Keratinocyte (primary cell): ENCODE measurements around the gene FOXJ2. TPM values are rescaled to one million over a fixed set of nuclear protein-coding genes. Genes with fewer than 3 reads are reported as not detected.

Source experiments
- DNase-seq: peaks from one replicate; pipeline ENCODE4 v3.0.0-alpha.2; 2011; ENCODE audit warnings: low read depth, missing footprints, low spot score
- FAIRE-seq: peaks from 2 replicates; lab custom pipeline; 2011; peaks lifted over from hg19 to GRCh38; lab: Jason Lieb, UNC
- H2AFZ ChIP-seq: 2 replicates; pipeline ENCODE4 v1.6.0; 2012; ENCODE audit warnings: low read length, control low read depth, inconsistent platforms; ENCODE audit not compliant: control insufficient read depth
- H3K27ac ChIP-seq: 2 replicates; pipeline ENCODE4 v1.5.1; 2011; ENCODE audit warnings: low read length; ENCODE audit not compliant: control insufficient read depth, insufficient read depth
- H3K27me3 ChIP-seq: 3 replicates; pipeline ENCODE4 v1.6.0; 2011; ENCODE audit warnings: low read length; ENCODE audit not compliant: control insufficient read depth, insufficient read depth; ENCODE audit errors: extremely low read depth
- H3K36me3 ChIP-seq, 2 experiments: 2 replicates in 1 of 2; 3 replicates in 1 of 2; pipeline ENCODE4 v1.5.1; 2011; ENCODE audit warnings: low read length in 2 of 2, mild to moderate bottlenecking in 1 of 2; ENCODE audit not compliant: control insufficient read depth in 2 of 2, insufficient read depth in 2 of 2; ENCODE audit errors: extremely low read depth in 1 of 2
- H3K4me1 ChIP-seq: 3 replicates; pipeline ENCODE4 v1.5.1; 2011; ENCODE audit warnings: low read length; ENCODE audit not compliant: control insufficient read depth, insufficient read depth; ENCODE audit errors: extremely low read depth
- H3K4me2 ChIP-seq: 3 replicates; pipeline ENCODE4 v1.6.0; 2011; ENCODE audit warnings: low read depth, low read length; ENCODE audit not compliant: control insufficient read depth, insufficient read depth; ENCODE audit errors: extremely low read depth
- H3K4me3 ChIP-seq, 3 experiments: fragments of 200-600 bp in 1 of 3; sonication (generic) in 1 of 3; 2 replicates in 2 of 3; 3 replicates in 1 of 3; pipeline ENCODE4 v1.5.1; 2011 to 2016; ENCODE audit warnings: low read length in 3 of 3, mild to moderate bottlenecking in 3 of 3, control low read depth in 2 of 3, inconsistent platforms in 1 of 3, low read depth in 1 of 3, mixed read lengths in 1 of 3, mixed run types in 1 of 3, moderate library complexity in 1 of 3; ENCODE audit not compliant: control insufficient read depth in 2 of 3, insufficient read depth in 2 of 3; ENCODE audit errors: extremely low read depth in 1 of 3
- H3K79me2 ChIP-seq: 2 replicates; pipeline ENCODE4 v1.6.0; 2012; ENCODE audit warnings: low read length; ENCODE audit not compliant: control insufficient read depth, insufficient read depth
- H3K9ac ChIP-seq: 3 replicates; pipeline ENCODE4 v1.6.0; 2011; ENCODE audit warnings: low read length; ENCODE audit not compliant: control insufficient read depth, insufficient read depth; ENCODE audit errors: extremely low read depth
- H3K9me1 ChIP-seq: 3 replicates; pipeline ENCODE4 v1.6.0; 2011; ENCODE audit warnings: low read length; ENCODE audit not compliant: control insufficient read depth, insufficient read depth; ENCODE audit errors: extremely low read depth
- H3K9me3 ChIP-seq: 2 replicates; pipeline ENCODE4 v1.5.1; 2012; ENCODE audit warnings: low read depth, low read length; ENCODE audit not compliant: control insufficient read depth
- H4K20me1 ChIP-seq: 3 replicates; pipeline ENCODE4 v1.6.0; 2011; ENCODE audit warnings: low read length; ENCODE audit not compliant: control insufficient read depth, insufficient read depth; ENCODE audit errors: extremely low read depth
- CTCF ChIP-seq, 3 experiments: IDR thresholded peaks in 1 of 3; conservative IDR thresholded peaks in 1 of 3; optimal IDR thresholded peaks in 1 of 3; 2 replicates in 2 of 3; 3 replicates in 1 of 3; pipeline versions ENCODE3 to v1.5.1; 2011; ENCODE audit warnings: low read length in 3 of 3, mild to moderate bottlenecking in 3 of 3, moderate library complexity in 2 of 3, control low read depth in 1 of 3, inconsistent platforms in 1 of 3; ENCODE audit not compliant: insufficient read depth in 2 of 3; ENCODE audit errors: extremely low read depth in 1 of 3
- EZH2 ChIP-seq: IDR thresholded peaks from one replicate; pipeline ENCODE4 v1.6.1; 2012; ENCODE audit warnings: inconsistent platforms, mild to moderate bottlenecking, low read length, moderate library complexity
- dilution Hi-C: fragments of 300-500 bp; cut with MboI; formaldehyde crosslinking; loops from one replicate; pipeline ENCODE4 v1.7.0; 2020; ENCODE audit warnings: low sequenced_read_pairs; ENCODE audit not compliant: extremely low pct_ligation_motif_present
- polyA plus RNA-seq, 5 experiments: library from polyadenylated mRNA; depleted of rRNA in 3 of 5; stranded (reverse) in 3 of 5; stranded (forward) in 1 of 5; unstranded in 1 of 5; fragments of >200 nt; gene quantifications; 1 replicate in 1 of 5; 2 replicates in 3 of 5; 3 replicates in 1 of 5; pipeline versions ENCODE4 v1.2.1 to v1.2.3, GENCODE V29; 2011 to 2012; ENCODE audit warnings: missing spikeins in 2 of 5, low read depth in 1 of 5, low replicate concordance in 1 of 5

The FOXJ2 gene
- polyA plus RNA-seq, 1 donor (not counting 4 experiments of a cell fraction or from before 2014, with no cell fraction given), result 4.2 TPM

GRCh38 chr12:8035440-8036010 lies 3.0 kb downstream of the FOXJ2 start:
- H3K79me2 ChIP-seq, result peaks cover 41% of the 10 kb centered on the region
- H3K4me3 ChIP-seq, result no peak overlapping the region
- H4K20me1 ChIP-seq, result peaks cover 2% of the 10 kb centered on the region
- no peak overlapping the region for H3K27ac ChIP-seq
- no peak overlapping the region for H2AFZ ChIP-seq
- H3K36me3 ChIP-seq, result peaks cover 3 to 7% of the 10 kb centered on the region in 2 experiments
- FAIRE-seq, result no peak
- H3K9ac ChIP-seq, result no peak overlapping the region
- no peaks in the 10 kb centered on the region for H3K27me3 ChIP-seq
- no peaks in the 10 kb centered on the region for H3K9me3 ChIP-seq
- peak overlapping the region; percentile 34 for H3K4me2 ChIP-seq
- peaks cover 10% of the 10 kb centered on the region for H3K9me1 ChIP-seq
- peaks cover 54% of the 10 kb centered on the region for H3K4me1 ChIP-seq
- dilution Hi-C loops, result no loop called here
- TF ChIP-seq CTCF (optimal IDR thresholded peaks at IDR 0.05 in 1 of 3, IDR thresholded peaks at IDR 0.05 in 1 of 3, conservative IDR thresholded peaks at IDR 0.05 in 1 of 3; ENCODE audit: extremely low read depth in 1 of 3, insufficient read depth in 2 of 3, low read length in 3 of 3) (no peak), EZH2 (no peak)
- no peak for DNase-seq

GRCh38 chr12:8036346-8036745 lies 3.8 kb downstream of the FOXJ2 start:
- dilution Hi-C loops, result no loop called here
- Histone ChIP-seq H3K36me3 (peaks cover 3 to 8% of the 10 kb centered on the region in 2 experiments), H3K4me3 (no peak overlapping the region), H4K20me1 (peaks cover 2% of the 10 kb centered on the region), H3K27me3 (no peaks in the 10 kb centered on the region), H2AFZ (no peak overlapping the region), H3K4me1 (peaks cover 54% of the 10 kb centered on the region), H3K9me1 (peaks cover 10% of the 10 kb centered on the region), H3K79me2 (peaks cover 41% of the 10 kb centered on the region), H3K4me2 (no peak overlapping the region), H3K27ac (no peak overlapping the region), H3K9me3 (no peaks in the 10 kb centered on the region), H3K9ac (no peak overlapping the region)
- TF ChIP-seq EZH2 (no peak), CTCF (optimal IDR thresholded peaks at IDR 0.05 in 1 of 3, IDR thresholded peaks at IDR 0.05 in 1 of 3, conservative IDR thresholded peaks at IDR 0.05 in 1 of 3; ENCODE audit: extremely low read depth in 1 of 3, insufficient read depth in 2 of 3, low read length in 3 of 3) (no peak)
- DNase-seq (no peak), FAIRE-seq (no peak)
